HG03378 (cell line): ENCODE measurements around the gene COL5A3.
"Not testable (repeated sequence)": the region's sequence is repeated elsewhere in the genome, so short reads cannot be mapped to it uniquely, and the experiment has no call there.

Experiments used
- ATAC-seq: cut with Tn5 transposase; IDR thresholded peaks from one replicate; pipeline ENCODE4 v1.9.1; 2021; ENCODE audit warnings: mild to moderate bottlenecking, moderate library complexity; ENCODE audit not compliant: unreplicated experiment

COL5A3 gene

GRCh38 chr19:9972103-9972502 lies 38.2 kb downstream of the COL5A3 start:
- ATAC-seq: no peak

GRCh38 chr19:9971166-9971897 lies 39.0 kb downstream of the COL5A3 start:
- ATAC-seq: no peak

- ATAC-seq: no peak
Observed at GRCh38 chr19:9970481-9970880, 39.8 kb downstream of the COL5A3 start.

GRCh38 chr19:9969688-9969975 lies 40.7 kb downstream of the COL5A3 start:
- ATAC-seq: no peak

GRCh38 chr19:9968820-9969687 lies 41.2 kb downstream of the COL5A3 start:
- ATAC-seq: no peak

GRCh38 chr19:9967326-9967725 lies 43.0 kb downstream of the COL5A3 start:
- no peak for ATAC-seq

- no peak for ATAC-seq
Observed at GRCh38 chr19:9966448-9966847, 43.9 kb downstream of the COL5A3 start.

- ATAC-seq: no peak
Observed at GRCh38 chr19:9966024-9966423, 44.3 kb downstream of the COL5A3 start.

- ATAC-seq: no peak
Observed at GRCh38 chr19:9962623-9963290, 47.5 kb downstream of the COL5A3 start.

- no peak for ATAC-seq
Observed at GRCh38 chr19:9961103-9961502, 49.2 kb downstream of the COL5A3 start.

GRCh38 chr19:9958379-9958821 lies 51.9 kb downstream of the COL5A3 start:
- no peak for ATAC-seq

GRCh38 chr19:9956956-9957355 lies 53.3 kb downstream of the COL5A3 start:
- no peak for ATAC-seq

- ATAC-seq: no peak
Observed at GRCh38 chr19:9953802-9954542, 56.3 kb downstream of the COL5A3 start.

GRCh38 chr19:9952276-9952675 lies 58.0 kb downstream of the COL5A3 start:
- no peak for ATAC-seq

GRCh38 chr19:9947441-9947840 lies 62.9 kb downstream of the COL5A3 start:
- ATAC-seq: no peak

- not testable (repeated sequence) for ATAC-seq
Observed at GRCh38 chr19:9946528-9947125, 63.7 kb downstream of the COL5A3 start.

- no peak for ATAC-seq
Observed at GRCh38 chr19:9945319-9945966, 64.9 kb downstream of the COL5A3 start.

GRCh38 chr19:9943744-9944143 lies 66.6 kb downstream of the COL5A3 start:
- ATAC-seq: no peak

- ATAC-seq: no peak
Observed at GRCh38 chr19:9941671-9942070, 68.6 kb downstream of the COL5A3 start.

- no peak for ATAC-seq
Observed at GRCh38 chr19:9941231-9941630, 69.1 kb downstream of the COL5A3 start.
